ENCODE results near the gene NCOA5.

Gene NCOA5

GRCh38 chr20:46035713-46036112, 54.0 kb downstream of the NCOA5 start:
- no peak for DNase-seq (ENCODE audit: low read depth)

DNA sequence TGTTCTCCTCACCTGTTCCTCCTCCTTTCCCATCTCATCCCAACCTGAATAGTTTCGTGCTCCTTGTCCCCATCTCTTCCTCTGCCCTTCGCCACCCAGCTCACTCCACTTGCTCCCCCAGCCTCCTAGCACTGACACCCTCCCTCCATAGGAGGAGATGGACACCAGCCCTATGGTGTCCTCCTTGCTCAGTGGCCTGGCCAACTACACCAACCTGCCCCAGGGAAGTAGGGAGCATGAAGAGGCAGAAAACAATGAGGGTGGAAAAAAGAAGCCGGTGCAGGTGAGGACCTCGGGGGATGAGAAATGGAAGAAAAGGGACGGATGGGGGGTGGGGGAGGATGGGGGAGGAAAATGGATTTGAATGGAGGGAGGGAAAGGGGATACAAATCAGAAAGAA, 54.5 kb downstream of the NCOA5 start:
- no peak for DNase-seq (ENCODE audit: low read depth)

DNA sequence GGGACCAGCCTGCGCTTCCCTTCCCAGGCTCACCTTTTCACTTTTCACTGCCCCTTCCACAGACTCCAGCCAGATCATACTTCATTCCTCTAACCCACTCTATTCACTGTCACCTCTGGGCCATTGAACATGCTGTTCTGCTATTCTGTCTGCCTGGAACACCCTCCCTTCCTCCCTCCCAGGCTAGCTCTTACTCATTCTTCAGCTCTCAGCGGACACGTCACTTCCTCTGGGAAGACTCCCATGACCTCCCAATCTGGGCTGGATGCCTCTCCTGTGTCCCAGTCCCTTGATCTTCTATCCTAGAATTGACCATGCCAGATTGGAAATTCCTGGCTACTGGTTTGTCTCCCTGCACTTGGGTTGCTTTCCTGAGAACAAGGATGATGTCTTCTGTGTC, 55.7 kb downstream of the NCOA5 start:
- no peak for DNase-seq (ENCODE audit: low read depth)

DNA sequence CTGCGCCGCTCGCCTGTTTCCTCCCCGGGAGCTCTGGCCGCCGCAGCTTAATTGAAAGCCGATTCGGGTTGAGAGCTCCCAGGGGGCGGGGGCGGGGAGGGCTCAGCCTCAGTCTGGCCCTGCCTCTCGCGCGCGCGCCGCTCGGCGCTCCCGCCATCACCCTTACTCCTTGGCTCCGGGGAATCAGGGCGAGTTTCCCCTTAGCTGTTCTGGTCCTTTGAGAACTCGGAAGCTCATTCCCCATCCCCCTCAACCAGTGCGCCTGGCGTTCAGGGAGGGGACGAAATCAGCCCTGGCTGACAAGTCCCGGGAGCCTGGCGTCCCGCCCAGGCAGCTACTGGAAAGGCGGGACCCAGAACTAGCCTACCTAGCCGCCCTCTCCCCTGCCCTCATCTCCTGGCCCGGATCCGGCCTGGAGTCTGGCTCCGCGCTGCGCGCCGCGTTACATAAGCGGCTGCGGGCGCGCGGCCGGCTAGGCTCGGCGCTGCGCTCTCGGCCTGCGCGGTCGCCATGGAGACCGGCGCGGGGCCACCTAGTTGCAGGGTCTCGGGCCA, 58.0 kb downstream of the NCOA5 start:
- DNase-seq (ENCODE audit: low read depth): no peak

GRCh38 chr20:46031014-46031569, 58.7 kb downstream of the NCOA5 start:
- DNase-seq (ENCODE audit: low read depth): no peak

DNA sequence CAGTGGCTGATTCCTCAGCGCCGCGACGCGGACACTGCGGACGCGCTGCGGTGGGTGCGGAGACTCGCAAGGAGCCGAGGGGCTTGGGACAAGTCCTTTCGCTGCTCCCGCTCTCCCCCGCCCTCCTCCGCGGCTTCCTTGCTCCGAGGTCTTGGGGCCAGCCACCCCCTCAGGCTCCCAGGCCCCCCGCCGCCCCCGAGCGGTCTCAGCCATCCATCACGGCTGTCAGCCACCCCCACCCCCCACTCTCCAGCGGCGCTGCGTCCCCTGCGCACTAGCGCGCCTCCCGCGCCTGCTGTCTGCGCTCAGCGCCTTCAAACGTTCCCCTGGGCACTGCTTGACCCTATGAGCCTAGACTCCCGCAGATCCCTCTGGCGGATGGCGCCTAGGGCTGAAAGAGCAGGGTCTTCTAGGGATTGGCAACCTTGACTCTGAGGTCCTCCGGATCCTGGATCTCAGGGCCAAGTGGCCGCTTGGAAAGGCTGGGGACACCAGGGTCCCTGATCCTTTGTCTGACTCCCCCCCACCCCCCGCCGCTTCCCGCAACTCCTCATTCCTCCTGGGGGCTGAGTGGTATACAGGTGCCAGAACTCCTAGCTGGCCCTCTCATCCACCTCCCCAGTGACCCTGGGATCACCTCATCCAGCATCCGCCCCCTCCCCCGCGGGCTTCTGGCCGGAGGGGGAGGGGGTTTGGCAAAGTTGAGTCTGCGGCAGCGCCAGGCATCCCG, 59.3 kb downstream of the NCOA5 start:
- no peak for DNase-seq (ENCODE audit: low read depth)

- no peak for DNase-seq (ENCODE audit: low read depth)
Measured at GRCh38 chr20:46028772-46029371, 60.9 kb downstream of the NCOA5 start, which contains the start of gene SLC12A5. Gene SLC12A5, plus strand, starts transcription at chr20:46029215. Its CDS starts 130 bp downstream, at chr20:46029345.

DNA sequence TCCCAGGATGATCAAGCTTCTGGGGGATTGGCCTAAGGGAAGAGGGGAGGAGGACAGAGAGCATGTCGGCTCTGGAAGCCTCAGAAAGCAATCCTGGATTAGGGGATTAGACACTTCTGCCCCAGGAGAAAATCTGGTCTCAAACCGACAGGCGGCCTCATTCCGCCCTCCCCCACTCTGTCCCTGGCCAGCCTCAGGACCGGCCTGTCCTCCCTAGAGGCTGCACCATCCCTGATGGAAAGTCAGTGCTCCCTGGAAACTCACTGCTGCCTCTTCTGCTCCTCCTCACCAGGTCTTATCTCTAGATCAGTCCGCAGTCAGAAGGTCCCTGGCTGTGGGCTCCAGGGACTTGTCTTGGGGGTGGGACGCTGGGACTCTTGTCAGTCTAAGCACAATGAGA, 61.7 kb downstream of the NCOA5 start:
- no peak for DNase-seq (ENCODE audit: low read depth)

- no peak for DNase-seq (ENCODE audit: low read depth)
Measured at GRCh38 chr20:46027245-46027853, 62.4 kb downstream of the NCOA5 start.

DNA sequence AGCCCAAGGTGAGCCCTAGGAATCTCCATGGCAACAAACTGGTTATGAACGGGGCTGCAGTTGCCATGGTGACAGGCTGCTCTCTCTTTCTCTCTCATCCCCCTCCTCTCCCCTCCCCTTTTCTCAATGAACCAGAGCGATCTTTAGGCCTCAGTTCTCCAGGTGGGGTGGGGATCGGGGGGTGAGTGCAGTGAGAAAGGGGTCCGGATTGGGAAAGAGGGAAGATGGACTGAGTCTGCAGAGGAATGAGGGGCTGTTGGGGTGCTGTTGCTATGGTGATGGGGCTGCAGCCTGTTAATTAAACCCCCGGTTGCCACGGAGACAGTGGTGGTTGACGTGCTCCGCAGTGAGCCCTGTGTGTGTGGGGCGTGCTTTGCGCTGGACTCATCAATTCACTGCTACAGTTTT, 64.4 kb downstream of the NCOA5 start:
- no peak for DNase-seq (ENCODE audit: low read depth)

GRCh38 chr20:46023999-46024398, 65.8 kb downstream of the NCOA5 start:
- no peak for DNase-seq (ENCODE audit: low read depth)

GRCh38 chr20:46023148-46023484, 66.6 kb downstream of the NCOA5 start:
- DNase-seq (ENCODE audit: low read depth): no peak

GRCh38 chr20:46022411-46023147, 67.2 kb downstream of the NCOA5 start:
- DNase-seq (ENCODE audit: low read depth): peak; percentile 72

GRCh38 chr20:46021361-46022359, 68.1 kb downstream of the NCOA5 start:
- DNase-seq (ENCODE audit: low read depth): peak; percentile 54

DNA sequence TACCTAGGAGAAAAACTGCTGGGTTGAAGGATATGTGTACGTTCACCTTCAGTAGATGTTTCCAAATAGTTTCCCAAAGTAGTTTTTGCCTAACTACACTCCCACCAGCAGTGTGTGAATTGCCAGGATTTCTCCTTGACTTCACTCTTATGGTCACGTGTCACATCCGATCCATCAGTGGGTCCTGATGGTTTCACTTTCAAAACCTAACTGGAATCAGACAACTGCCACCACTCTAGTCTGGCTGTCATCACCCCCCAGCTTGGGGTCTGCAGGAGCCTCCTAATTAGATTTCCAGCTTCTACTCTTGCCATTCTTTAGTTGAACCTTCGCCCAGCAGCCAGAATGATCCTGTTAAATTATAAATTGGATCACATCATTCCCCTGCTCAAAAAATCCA, 69.2 kb downstream of the NCOA5 start:
- no peak for DNase-seq (ENCODE audit: low read depth)

DNA sequence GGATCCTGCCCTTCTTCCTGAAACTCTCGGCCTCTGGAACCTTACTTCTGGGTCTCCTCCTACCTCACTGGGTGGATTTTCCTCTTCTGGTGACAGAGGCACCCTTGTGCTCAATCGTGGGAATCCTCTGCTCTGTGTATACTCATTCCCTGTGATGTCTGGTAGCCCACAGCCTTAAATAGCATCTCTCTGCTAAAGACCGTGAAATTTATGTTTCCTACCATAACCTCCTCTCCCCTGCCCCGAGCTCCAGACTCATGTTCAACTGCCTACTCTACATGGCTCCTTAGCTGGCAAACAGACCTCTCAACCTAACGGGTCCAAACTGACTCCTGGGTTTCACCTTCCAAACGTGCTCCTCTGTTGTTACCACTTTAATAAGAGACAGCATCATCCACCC, 71.2 kb downstream of the NCOA5 start:
- DNase-seq (ENCODE audit: low read depth): no peak

DNA sequence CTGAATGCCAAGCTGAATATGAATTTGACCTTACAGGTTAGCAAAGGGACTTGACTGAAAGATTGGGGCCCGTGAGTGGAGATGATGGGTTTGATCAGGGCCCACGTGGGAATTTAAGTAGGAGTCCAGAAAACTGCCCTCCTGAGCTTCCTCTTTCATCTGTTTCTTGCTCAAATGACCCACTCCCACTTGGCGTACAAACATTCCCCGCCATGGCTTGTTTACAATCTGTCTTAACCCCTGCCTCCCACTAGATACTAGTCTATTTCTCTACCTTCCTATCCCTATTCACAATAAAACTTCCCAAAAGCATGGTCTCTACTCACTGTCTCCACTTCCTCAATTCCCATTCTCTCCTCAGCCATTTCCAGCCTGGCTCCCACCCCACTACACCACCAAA, 71.7 kb downstream of the NCOA5 start:
- DNase-seq (ENCODE audit: low read depth): no peak

- no peak for DNase-seq (ENCODE audit: low read depth)
Measured at GRCh38 chr20:46017272-46017671, 72.5 kb downstream of the NCOA5 start.

GRCh38 chr20:46014517-46015396, 75.0 kb downstream of the NCOA5 start:
- no peak for DNase-seq (ENCODE audit: low read depth)

All from activated T-cell treated with anti-CD3 and anti-CD28 coated beads for 48 hours (primary cell).